Retinal pigment epithelial cell (primary cell): Measurements from ENCODE around the gene DICER1.

Experiments used
- DNase-seq: peaks from one replicate; pipeline ENCODE4 v3.0.0-alpha.2; 2010; ENCODE audit warnings: low read depth
- H3K4me3 ChIP-seq: 2 replicates; pipeline ENCODE4 v1.5.1; 2011; ENCODE audit warnings: mild to moderate bottlenecking, low read length, control low read depth, moderate library complexity
- TF ChIP-seq, protein P1 (sequence below): conservative IDR thresholded peaks from 2 replicates; pipeline ENCODE4 v1.5.1; 2011; ENCODE audit warnings: low read depth, low read length, control low read depth, inconsistent platforms

Gene DICER1

DNA sequence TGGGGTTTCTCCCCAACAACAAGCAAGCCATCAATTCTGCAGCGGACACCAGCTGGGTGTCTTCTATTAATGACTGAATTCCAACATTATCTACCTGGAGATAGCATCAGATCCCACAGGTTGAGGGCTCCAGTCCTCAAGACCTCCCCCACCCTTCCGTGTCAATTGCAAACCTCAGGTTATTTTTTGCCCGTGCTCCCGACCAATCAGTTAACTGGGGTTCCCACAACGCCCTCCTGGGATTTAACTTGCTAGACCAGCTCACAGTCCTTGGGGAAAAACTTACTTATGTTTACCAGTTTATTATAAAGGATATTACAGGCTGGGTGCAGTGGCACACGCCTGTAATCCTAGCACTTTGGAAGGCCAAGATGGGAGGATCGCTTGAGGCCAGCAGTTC, 9.7 kb downstream of the DICER1 start:
- DNase-seq = no peak
- no peak overlapping the region for H3K4me3 ChIP-seq
- TF ChIP-seq, protein P1, sequence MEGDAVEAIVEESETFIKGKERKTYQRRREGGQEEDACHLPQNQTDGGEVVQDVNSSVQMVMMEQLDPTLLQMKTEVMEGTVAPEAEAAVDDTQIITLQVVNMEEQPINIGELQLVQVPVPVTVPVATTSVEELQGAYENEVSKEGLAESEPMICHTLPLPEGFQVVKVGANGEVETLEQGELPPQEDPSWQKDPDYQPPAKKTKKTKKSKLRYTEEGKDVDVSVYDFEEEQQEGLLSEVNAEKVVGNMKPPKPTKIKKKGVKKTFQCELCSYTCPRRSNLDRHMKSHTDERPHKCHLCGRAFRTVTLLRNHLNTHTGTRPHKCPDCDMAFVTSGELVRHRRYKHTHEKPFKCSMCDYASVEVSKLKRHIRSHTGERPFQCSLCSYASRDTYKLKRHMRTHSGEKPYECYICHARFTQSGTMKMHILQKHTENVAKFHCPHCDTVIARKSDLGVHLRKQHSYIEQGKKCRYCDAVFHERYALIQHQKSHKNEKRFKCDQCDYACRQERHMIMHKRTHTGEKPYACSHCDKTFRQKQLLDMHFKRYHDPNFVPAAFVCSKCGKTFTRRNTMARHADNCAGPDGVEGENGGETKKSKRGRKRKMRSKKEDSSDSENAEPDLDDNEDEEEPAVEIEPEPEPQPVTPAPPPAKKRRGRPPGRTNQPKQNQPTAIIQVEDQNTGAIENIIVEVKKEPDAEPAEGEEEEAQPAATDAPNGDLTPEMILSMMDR = no peak

DNA sequence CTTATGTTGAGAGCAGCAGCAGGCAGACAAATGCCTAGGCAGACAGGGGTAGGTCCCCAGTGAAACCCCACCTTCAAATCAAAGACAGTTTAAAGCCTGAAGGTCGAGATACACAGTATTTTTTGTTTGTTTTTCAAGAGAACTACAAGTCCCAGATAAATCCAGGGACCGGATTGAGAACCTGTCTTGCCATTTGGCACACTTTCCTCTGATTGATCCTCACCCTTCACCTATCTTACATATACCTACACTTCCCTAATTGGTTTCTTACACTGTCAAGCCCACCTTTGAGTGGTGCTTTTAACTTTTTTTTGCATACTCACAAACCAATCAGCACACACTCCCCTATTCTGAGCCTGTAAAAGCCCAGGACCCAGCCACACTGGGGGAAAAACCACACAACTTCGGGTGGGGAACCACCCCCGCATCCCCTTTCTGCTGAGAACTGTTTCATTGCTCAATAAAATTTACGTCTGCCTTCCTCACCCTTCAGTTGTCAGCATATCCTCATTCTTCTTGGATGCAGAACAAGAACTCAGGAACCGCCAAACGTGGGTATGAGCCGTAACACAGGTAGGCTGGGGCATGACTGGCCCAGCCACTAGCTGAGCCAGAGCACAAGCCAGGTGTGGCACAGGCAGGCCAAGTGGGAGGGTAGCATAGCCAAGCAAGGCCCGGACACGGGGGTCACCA, 11.1 kb downstream of the DICER1 start:
- no peak for DNase-seq
- TF ChIP-seq, protein P1 = no peak
- H3K4me3 ChIP-seq = no peak overlapping the region

DNA sequence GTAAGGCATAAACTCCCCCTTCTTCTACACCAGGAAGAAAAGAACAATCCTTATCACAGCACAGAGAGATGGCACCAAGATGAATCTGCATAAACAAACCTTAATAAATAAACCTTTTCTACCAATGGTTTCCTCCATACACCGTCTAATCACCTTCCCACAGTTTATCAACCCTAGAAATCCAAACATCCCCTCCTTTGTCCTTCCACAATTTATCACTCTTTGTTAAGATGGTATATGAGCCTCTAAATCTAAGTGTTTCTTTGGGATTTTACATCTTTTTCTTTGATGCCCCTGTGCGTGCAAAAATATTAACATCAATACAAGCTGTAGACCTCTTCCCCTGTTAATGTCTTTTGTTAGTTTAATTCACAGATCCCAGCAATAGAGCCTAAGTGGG, 12.5 kb downstream of the DICER1 start:
- H3K4me3 ChIP-seq = no peak overlapping the region
- DNase-seq = no peak
- TF ChIP-seq, protein P1 = no peak

DNA sequence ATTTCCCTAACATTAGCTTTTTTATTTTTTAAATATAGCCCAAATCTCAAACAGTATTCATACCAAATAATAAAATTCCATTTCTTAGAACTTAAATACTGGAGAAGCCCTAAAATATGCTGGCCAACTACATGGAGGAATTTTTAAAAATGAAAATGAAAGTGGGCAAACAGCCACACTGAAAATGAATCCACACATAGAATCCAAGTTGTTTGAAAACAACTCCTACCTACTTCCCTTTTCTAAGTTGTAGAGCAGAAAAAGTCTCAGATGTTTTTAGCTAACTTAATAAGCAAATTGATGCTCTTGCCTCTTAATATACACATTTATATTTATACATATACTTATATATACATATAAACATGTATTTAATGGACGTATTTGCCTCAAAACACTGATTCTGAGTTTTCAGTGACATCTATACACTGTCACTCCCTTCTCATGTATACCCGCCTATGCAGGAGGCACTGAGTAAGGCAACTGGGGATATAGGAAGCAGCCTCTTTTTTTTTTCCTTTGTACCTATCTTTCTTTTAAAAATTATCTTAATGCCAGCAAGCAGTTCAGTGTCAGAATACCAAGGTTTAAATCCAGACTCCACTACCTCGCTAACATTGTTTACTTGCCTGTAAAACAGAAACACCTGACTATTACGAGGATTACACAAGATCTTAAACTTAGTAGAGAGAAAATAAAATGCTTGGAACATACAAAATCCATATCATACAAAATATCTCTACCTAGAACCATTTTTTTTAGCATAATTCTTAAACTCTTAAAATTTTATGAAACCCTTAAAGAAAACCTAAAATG, 13.3 kb downstream of the DICER1 start:
- no peak for DNase-seq
- TF ChIP-seq, protein P1 = no peak
- no peak overlapping the region for H3K4me3 ChIP-seq

DNA sequence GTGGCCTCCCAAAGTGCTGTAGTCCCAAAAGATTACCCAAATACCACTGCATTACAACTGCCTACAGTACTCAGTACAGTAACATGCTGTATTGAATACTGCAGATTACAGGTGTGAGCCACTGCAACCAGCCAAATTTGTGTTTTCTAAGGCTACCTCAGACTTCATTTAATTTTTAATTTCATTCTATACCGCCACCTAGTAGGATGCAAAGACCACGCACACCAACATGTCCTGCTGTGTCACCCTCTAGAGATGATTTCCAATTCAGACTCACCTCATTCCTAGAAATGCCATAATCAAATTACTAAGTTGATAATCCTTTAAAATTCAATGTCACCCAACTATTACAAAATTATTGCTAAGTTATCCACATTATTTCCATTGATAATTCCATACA, 15.1 kb downstream of the DICER1 start:
- DNase-seq = no peak
- TF ChIP-seq, protein P1 = no peak
- no peak overlapping the region for H3K4me3 ChIP-seq

DNA sequence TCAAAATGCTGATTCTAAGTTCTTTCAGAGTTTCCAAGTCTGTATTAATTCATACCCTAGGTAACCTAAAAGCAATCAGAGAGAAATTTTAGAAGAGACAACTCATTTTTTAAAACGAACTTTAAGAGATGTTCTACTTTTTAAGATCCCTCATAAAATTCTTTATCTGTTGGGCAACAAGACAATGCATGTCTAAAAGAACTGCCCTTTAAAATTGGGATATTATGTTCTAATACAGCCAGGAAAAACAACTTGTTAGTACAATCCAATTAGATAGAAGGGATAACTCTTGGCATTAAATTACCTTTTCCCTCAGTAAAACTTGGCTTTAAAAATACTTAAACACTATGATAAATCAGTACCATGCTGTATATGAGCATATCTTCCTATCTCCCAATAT, 15.6 kb downstream of the DICER1 start:
- H3K4me3 ChIP-seq = no peak overlapping the region
- TF ChIP-seq, protein P1 = no peak
- DNase-seq = no peak
